T-helper 17 cell (primary cell): ENCODE measurements around the gene TLX3. TPM values are rescaled to one million over a fixed set of nuclear protein-coding genes. Genes with fewer than 3 reads are reported as not detected.
"Not testable (repeated sequence)": the region's sequence is repeated elsewhere in the genome, so short reads cannot be mapped to it uniquely, and the experiment has no call there.

Source experiments
- ATAC-seq: fragments of 150-1000 bp; cut with Tn5 transposase; 2 replicates; pipeline ENCODE4 v1.10.0; 2021; ENCODE audit warnings: mild to moderate bottlenecking, moderate library complexity
- DNase-seq, 3 donors: peaks; one replicate each; pipeline versions ENCODE4 v3.0.0 to v3.0.0-alpha.2; 2020 to 2021
- H3K9me3 ChIP-seq: one replicate; pipeline ENCODE4 v1.7.0; 2013; ENCODE audit warnings: low read length, mild to moderate bottlenecking; ENCODE audit not compliant: control insufficient read depth, poor library complexity, severe bottlenecking
- H3K27ac Mint-ChIP-seq: one replicate; pipeline ENCODE4 v1.8.0; 2022; ENCODE audit warnings: mild to moderate bottlenecking, moderate library complexity, mixed read lengths
- H3K27me3 Mint-ChIP-seq: one replicate; pipeline ENCODE4 v1.8.0; 2022; ENCODE audit warnings: mixed read lengths
- H3K36me3 Mint-ChIP-seq: one replicate; pipeline ENCODE4 v1.8.0; 2022; ENCODE audit warnings: low read depth, mixed read lengths
- H3K4me1 Mint-ChIP-seq: one replicate; pipeline ENCODE4 v1.8.0; 2022; ENCODE audit warnings: mild to moderate bottlenecking, mixed read lengths
- H3K4me3 Mint-ChIP-seq: one replicate; pipeline ENCODE4 v1.8.0; 2022; ENCODE audit warnings: mild to moderate bottlenecking, moderate library complexity, mixed read lengths
- total RNA-seq, 4 donors: library from RNA in 2 of 4; stranded (reverse) in 2 of 4; gene quantifications; one replicate each; pipeline ENCODE4 v1.2.3 and lab custom pipeline; 2022 to 2026

The TLX3 gene
- total RNA-seq, 2 donors from 2014 or later: not detected

DNA sequence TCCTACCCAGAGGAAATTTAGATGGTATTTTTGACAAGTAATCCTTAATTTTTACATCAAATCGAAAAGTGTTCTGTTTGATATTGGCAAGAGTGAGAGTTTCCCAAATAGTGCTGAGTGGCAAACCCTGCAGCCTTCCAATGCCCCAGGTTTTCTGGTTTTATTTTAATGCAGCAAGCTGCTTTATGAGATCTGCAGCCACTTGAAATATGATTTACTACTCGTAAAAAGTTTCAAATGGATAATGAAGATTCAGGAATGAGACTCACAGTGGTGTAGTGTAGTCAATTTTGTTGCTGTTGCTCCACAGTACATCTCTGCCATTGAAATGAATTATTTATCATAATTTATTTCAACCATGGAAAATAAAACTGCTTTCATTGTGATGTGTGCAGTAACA lies 23.6 kb upstream of the TLX3 start:
- Mint-ChIP-seq H3K27ac (no peak overlapping the region), H3K27me3 (peaks cover 46% of the 10 kb centered on the region), H3K4me1 (no peaks in the 10 kb centered on the region), H3K4me3 (no peak overlapping the region), H3K36me3 (no peaks in the 10 kb centered on the region)
- no peaks in the 10 kb centered on the region for H3K9me3 ChIP-seq
- DNase-seq (no peak), ATAC-seq (no peak)

DNA sequence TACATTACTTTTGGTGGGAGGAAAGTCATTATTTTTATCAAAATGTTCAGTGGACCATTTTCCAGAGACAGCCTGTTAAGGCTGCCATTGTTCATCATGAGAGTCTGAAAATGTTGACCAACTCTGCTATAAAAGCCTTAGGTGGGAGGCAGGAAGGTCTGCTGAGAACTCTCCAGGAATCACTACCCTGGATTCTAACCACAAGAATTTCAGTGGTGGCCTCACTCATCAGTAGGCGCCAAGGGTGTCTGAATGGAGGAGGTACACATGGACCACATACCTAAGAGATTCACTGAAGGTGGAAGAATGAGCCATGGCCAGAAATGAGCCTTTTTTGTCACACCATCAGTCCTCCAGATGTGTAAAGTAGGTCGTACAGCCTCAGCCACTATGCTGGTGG lies 21.0 kb upstream of the TLX3 start:
- H3K36me3 Mint-ChIP-seq: no peaks in the 10 kb centered on the region
- ATAC-seq (no peak), DNase-seq (no peak)
- H3K4me3 Mint-ChIP-seq: no peak overlapping the region
- peaks cover 47% of the 10 kb centered on the region for H3K27me3 Mint-ChIP-seq
- peaks cover 4% of the 10 kb centered on the region for H3K4me1 Mint-ChIP-seq
- H3K9me3 ChIP-seq: no peaks in the 10 kb centered on the region
- H3K27ac Mint-ChIP-seq: no peak overlapping the region

DNA sequence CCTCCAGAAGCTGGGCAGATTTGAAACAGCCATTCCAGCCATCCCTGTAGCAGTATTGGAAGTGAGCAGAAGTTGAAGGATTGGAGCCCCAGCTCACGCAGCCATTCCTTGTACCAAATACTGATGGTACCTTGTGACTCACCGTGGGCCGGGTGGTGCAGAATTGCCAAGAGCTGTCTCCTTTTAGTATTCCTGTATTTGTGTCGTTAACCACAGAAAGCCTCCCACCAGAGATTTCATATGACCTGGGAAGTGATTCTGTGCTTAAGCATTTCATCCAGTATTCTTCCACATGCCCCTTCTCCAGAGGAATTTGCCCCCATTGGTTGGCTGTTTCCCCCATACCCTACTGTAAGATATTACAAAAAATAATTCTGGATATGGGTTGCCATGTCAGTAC lies 17.7 kb upstream of the TLX3 start:
- Mint-ChIP-seq H3K4me3 (no peak overlapping the region), H3K4me1 (peaks cover 6% of the 10 kb centered on the region), H3K27ac (no peak overlapping the region), H3K27me3 (peaks cover 60% of the 10 kb centered on the region), H3K36me3 (no peaks in the 10 kb centered on the region)
- H3K9me3 ChIP-seq: no peaks in the 10 kb centered on the region
- no peak for ATAC-seq
- DNase-seq: no peak

DNA sequence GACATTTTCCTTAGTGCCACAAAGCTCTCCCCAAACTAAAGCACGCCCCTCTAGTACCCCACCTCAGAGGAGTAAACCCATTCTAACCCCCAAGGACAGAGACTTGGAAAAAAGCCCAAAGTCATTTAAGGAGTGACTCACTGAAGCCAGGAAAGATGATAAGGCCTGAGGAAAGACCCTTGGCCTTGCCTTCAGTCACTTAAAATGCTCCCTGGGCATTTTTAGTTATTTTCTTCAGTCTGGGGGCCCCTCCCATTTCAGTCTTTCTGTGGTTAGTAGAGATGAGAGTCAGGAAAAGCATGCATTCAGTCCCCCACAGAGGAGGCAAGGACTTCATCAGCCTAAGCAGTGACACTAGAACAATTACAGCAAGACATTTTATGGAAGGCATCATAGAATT lies 13.7 kb upstream of the TLX3 start:
- Mint-ChIP-seq H3K36me3 (no peaks in the 10 kb centered on the region), H3K4me1 (peaks cover 6% of the 10 kb centered on the region)
- DNase-seq: no peak

DNA sequence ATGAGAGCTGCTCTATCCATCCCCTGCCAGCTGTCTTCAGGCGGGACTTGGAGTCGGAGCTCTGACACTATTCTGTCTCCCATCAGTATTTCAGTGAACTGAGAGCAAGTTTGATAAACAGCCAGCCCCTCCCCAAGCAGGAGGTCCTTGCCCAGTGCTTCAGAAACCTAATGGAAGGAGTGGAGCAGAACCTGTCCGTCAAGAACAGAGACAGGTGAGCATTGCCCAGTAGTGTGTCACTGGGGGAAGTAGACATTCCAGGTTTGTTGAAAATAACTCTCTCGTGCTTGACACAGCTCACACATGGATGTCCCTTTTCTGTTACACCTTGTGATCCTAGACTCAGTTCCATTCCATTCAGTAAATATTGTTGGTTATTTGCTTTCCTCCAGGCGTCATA lies 13.2 kb upstream of the TLX3 start:
- no peak for DNase-seq
- peaks cover 6% of the 10 kb centered on the region for H3K4me1 Mint-ChIP-seq
- ATAC-seq: no peak
- H3K27me3 Mint-ChIP-seq: peaks cover 60% of the 10 kb centered on the region
- H3K27ac Mint-ChIP-seq: no peak overlapping the region
- no peaks in the 10 kb centered on the region for H3K36me3 Mint-ChIP-seq
- H3K4me3 Mint-ChIP-seq: no peak overlapping the region
- no peaks in the 10 kb centered on the region for H3K9me3 ChIP-seq

More for the DNA sequence above, 13.7 kb upstream of the TLX3 start:
- H3K9me3 ChIP-seq: no peaks in the 10 kb centered on the region
- no peak overlapping the region for H3K4me3 Mint-ChIP-seq
- no peak for ATAC-seq
- no peak overlapping the region for H3K27ac Mint-ChIP-seq
- peaks cover 58% of the 10 kb centered on the region for H3K27me3 Mint-ChIP-seq

DNA sequence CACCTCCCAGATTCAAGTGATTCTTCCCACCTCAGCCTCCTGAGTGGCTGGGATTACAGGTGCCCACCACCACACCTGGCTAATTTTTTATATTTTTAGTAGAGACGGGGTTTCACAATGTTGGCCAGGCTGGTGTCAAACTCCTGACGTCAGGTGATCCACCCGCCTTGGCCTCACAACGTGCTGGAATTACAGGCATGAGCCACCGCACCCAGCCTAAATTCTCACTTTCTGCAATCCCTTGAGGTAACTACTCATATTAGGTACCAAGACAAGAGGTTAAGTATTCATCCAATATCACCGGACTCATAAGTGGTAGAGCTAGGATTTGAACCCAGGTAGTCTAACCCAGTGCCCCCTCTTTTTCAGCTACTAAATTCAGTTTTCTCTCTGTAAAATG lies 11.1 kb upstream of the TLX3 start:
- H3K27ac Mint-ChIP-seq, H3K4me3 Mint-ChIP-seq, ATAC-seq, H3K4me1 Mint-ChIP-seq, DNase-seq, H3K36me3 Mint-ChIP-seq, H3K9me3 ChIP-seq: not testable (repeated sequence)
- H3K27me3 Mint-ChIP-seq: peaks cover 66% of the 10 kb centered on the region

DNA sequence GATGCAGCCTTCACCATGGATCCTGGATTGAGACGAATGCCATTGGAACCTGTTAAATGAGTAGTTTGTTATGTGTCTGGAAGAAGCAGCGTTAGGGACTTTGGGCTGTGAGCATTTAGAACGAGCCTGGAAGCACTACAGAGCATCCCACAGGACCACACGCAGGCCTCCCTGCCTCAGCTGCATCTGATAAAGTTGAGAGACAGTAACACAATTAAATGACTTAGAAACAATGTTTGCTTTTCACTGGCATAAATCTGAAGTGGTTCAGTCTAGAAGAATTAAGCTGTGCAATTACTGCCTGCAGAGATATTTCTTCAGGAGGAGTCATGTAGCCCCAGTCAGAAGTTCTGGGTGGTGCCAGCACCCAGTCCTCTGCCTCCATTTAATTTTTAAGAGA lies 9.8 kb upstream of the TLX3 start:
- Mint-ChIP-seq H3K4me1 (no peaks in the 10 kb centered on the region), H3K4me3 (no peak overlapping the region), H3K27me3 (peaks cover 64% of the 10 kb centered on the region), H3K36me3 (no peaks in the 10 kb centered on the region), H3K27ac (no peak overlapping the region)
- DNase-seq (no peak), ATAC-seq (no peak)
- H3K9me3 ChIP-seq: no peaks in the 10 kb centered on the region

DNA sequence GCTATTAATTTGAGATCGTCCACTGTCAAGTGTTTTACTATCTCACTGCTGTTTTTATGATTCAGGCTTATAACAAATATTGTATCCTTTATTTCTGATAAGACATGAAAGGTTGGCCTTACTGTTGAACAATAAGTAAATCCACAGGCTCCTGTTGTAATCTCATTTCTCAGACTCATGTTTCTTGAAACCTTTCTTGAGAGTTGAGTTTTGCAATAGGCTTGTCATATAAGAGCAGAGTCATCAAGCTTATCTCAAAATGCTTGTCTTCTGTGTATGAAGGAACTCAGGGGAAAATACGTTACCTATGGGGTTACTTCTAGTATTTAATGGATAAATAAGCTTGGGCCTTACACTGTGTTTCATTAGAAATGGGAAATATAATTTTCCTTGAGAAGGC lies 9.2 kb upstream of the TLX3 start:
- H3K4me1 Mint-ChIP-seq: no peaks in the 10 kb centered on the region
- H3K4me3 Mint-ChIP-seq: no peak overlapping the region
- no peak overlapping the region for H3K27ac Mint-ChIP-seq
- H3K36me3 Mint-ChIP-seq: no peaks in the 10 kb centered on the region
- peaks cover 65% of the 10 kb centered on the region for H3K27me3 Mint-ChIP-seq
- DNase-seq (no peak), ATAC-seq (no peak)
- no peaks in the 10 kb centered on the region for H3K9me3 ChIP-seq

DNA sequence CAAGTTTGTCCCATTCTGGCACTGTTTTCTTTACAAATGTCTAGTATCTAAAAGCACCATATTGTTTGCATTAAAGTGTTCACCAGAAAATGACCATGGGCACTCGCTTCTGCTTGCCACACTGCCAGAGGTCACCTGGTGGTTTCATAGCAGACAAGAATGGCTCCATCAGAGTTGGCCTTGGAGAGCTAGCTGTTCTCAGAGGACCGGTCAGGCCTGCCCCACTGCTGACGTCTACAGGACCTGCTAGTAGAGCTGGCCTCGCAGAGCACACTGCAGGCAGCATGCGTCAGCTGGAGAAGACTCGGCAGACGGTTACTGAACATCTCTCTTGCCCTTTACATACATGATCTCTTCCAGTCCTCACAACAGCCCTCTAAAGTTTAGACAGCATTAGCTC lies 8.7 kb upstream of the TLX3 start:
- no peak for ATAC-seq
- Mint-ChIP-seq H3K27me3 (peaks cover 66% of the 10 kb centered on the region), H3K36me3 (no peaks in the 10 kb centered on the region), H3K27ac (no peak overlapping the region), H3K4me1 (no peaks in the 10 kb centered on the region), H3K4me3 (no peak overlapping the region)
- H3K9me3 ChIP-seq: no peaks in the 10 kb centered on the region
- DNase-seq: no peak

DNA sequence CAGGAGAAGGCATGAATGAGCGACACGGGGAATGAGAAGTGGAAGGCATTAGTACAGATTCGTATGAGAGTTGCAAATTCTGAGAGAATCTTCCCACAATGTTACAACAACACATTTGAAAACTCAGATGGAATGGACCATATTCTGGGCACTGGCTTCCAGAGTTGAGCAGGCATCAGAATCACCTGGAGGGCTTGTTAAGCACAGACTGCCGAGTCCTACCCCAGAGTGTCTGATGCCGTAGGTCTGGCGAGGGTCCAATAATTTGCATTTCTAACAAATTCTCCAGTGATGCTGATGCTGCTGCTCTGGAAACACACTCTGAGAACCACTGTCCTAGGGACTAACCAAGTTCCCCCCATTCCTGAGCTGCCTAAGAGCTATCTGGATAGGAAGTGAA lies 2.9 kb upstream of the TLX3 start:
- Mint-ChIP-seq H3K4me3 (no peak overlapping the region), H3K4me1 (peaks cover 20% of the 10 kb centered on the region), H3K27ac (no peak overlapping the region), H3K36me3 (peaks cover 5% of the 10 kb centered on the region), H3K27me3 (peaks cover 80% of the 10 kb centered on the region)
- no peaks in the 10 kb centered on the region for H3K9me3 ChIP-seq
- no peak for DNase-seq
- no peak for ATAC-seq

DNA sequence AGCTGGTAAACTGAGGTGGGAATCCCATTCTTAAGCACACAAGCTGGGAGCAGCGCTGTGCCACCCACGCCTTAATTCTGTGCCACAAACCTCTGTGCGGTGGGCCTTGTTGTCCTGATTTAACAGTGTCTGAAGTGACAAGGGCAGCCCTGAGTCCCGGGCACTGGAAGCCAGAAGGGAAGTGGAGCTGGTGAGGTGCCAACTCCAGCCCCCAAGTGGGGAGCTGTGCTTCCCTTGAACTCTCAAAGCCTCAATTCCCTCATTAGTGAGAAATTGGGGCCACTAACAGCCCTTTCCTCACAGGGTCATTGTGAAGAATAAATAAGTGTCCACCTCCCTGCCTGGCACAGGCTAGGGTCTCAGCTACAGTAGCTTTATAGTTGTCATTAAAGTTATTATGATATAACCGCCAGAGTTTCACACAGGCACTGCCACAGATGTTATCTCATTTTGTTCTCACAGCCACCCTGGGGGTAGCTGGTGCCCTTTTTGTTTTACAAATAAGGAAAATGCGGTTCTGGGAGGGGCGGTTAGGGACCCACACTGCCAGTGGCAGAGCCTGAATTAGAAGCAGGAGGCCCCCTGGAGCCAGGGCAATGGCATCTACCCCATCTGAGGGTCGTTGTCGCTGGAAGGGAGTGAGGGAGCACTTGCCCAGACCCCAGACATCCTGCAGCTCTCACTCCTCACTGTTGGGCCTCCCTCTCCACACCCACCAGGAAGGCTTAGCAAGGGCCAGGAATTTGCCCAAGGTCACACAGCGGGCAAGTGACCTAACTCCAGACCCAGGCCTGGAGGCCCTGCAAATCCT lies 2.1 kb upstream of the TLX3 start:
- no peak for ATAC-seq
- no peaks in the 10 kb centered on the region for H3K9me3 ChIP-seq
- Mint-ChIP-seq H3K27ac (no peak overlapping the region), H3K27me3 (peaks cover 75% of the 10 kb centered on the region), H3K36me3 (peaks cover 5% of the 10 kb centered on the region), H3K4me3 (no peak overlapping the region), H3K4me1 (peaks cover 20% of the 10 kb centered on the region)
- no peak for DNase-seq

DNA sequence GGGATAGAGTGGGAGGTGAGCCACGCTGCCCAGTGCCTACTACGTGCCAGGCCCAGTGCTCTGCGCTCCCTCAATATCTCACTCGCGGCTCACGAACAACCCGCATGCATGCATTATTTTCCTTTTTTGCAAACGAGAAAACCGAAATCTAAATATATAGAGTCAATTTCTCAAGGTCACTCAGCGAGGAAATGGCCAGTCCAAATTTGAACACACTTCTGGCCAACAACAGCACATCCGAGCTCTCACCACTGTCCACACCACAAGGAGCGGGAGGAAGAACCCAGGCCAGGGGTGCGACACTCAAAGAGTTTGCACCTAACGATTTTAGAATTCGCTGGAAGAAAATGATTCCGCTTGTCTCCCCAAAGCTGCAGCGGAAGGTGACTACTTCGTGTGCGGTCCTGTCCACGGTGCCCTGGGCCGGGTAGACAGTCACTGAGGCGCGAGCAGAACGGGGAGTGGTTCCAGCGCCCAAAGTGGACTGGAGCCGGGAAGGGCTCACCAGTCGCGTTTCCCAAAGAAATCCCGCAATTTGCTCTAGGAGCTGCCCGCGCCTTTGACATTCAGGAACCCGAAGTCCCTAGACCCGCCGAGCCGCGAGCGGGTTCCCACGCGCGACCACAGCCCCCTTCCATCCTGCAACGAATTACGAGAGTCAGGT lies 1.1 kb upstream of the TLX3 start:
- peaks cover 72% of the 10 kb centered on the region for H3K27me3 Mint-ChIP-seq

DNA sequence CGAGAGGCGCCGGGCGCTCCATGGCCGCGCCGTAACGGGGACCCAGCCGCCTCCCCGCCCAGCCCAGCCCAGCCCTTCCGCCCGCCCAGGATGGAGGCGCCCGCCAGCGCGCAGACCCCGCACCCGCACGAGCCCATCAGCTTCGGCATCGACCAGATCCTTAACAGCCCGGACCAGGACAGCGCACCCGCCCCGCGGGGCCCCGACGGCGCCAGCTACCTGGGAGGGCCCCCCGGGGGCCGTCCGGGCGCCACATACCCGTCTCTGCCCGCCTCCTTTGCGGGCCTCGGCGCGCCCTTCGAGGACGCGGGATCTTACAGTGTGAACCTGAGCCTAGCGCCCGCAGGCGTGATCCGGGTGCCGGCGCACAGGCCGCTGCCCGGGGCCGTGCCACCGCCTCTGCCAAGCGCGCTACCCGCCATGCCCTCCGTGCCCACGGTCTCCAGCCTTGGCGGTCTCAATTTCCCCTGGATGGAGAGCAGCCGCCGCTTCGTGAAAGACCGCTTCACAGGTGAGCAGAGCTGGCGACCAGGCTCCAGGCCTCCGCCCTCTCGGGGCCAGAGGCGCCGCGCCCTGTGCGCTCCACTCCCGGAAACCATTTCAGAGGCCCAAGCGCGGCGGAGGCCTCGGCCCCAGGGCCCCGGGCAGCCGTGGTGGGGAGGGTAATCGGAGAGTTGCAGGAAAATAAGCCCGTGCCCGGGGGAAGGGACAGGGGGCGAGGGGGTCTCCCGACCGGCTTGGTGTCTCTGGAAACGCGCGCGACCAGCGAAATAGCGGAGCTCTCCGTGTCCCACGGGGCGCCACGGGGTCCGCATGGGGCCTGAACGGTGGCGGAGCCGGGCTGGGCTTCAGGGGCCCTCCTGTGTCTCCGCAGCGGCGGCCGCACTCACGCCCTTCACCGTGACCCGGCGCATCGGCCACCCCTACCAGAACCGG lies 496 bp downstream of the TLX3 start:
- H3K4me3 Mint-ChIP-seq: peak overlapping the region; percentile 71
- DNase-seq (no peak), ATAC-seq (no peak)
- peaks cover 11% of the 10 kb centered on the region for H3K36me3 Mint-ChIP-seq
- peaks cover 32% of the 10 kb centered on the region for H3K4me1 Mint-ChIP-seq
- no peaks in the 10 kb centered on the region for H3K9me3 ChIP-seq
- H3K27me3 Mint-ChIP-seq: peaks cover 72% of the 10 kb centered on the region
- no peak overlapping the region for H3K27ac Mint-ChIP-seq

More for the DNA sequence above, 1.1 kb upstream of the TLX3 start:
- Mint-ChIP-seq H3K4me1 (peaks cover 23% of the 10 kb centered on the region), H3K4me3 (no peak overlapping the region), H3K27ac (no peak overlapping the region), H3K36me3 (peaks cover 7% of the 10 kb centered on the region)
- ATAC-seq (no peak), DNase-seq (no peak)
- no peaks in the 10 kb centered on the region for H3K9me3 ChIP-seq
